Erythroblast (primary cell): ENCODE data around the gene TRMT10B.

Source experiments
- GATA1 ChIP-seq: IDR thresholded peaks from 2 replicates; pipeline ENCODE4 v1.6.1; 2011; ENCODE audit warnings: low read depth, mild to moderate bottlenecking, control low read depth, low read length, moderate library complexity
- POLR2A ChIP-seq: IDR thresholded peaks from 2 replicates; pipeline ENCODE4 v1.6.1; 2011; ENCODE audit warnings: mild to moderate bottlenecking, low read length

DNA sequence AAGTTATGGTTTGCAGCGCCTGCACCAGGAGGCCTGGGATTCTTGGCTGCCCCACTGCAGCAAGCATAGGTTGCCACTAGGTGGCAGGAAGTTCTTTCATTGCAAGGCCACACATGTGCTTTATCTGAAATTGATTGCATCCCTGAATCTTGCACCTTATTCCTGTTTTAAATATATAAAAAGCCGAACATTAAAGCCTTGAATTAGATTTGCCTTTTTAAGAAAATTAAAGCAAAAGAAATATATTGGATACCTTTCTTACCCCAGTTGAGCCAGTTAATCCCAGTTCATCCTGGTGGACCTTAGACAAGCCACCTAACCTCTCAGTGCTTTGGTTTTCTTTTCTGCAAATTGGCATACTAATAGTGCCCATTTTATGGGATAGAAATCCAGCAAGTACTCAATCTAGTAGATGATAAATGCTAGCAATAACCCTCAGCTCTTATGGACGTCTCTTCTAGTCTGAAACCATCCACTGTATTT lies 6.3 kb upstream of the TRMT10B start:
- TF ChIP-seq POLR2A (no peak), GATA1 (no peak)
